Gastrocnemius medialis (tissue), 4 donors: ENCODE measurements around the gene SHROOM4. TPM values are rescaled to one million over a fixed set of nuclear protein-coding genes. Genes with fewer than 3 reads are reported as not detected.

Experiments
- ATAC-seq, 2 donors: fragments of 150-250 bp; one replicate each; pipeline ENCODE4 v1.9.1; 2016
- DNase-seq, 2 donors: peaks; one replicate each; pipeline ENCODE4 v3.0.0-alpha.2; 2019
- H3K27ac ChIP-seq, 4 donors: fragments of 200-600 bp; sonication (generic); 1 replicate in 1 of 4; 2 replicates in 3 of 4; pipeline ENCODE4 v1.5.1; 2016 to 2018; ENCODE audit warnings: mild to moderate bottlenecking in 2 of 4, moderate library complexity in 1 of 4
- H3K27me3 ChIP-seq, 3 donors: fragments of 200-600 bp; sonication (generic) in 2 of 3; 1 replicate in 1 of 3; 2 replicates in 2 of 3; pipeline versions ENCODE4 v1.5.1 to v1.6.0; 2016 to 2019; ENCODE audit warnings: mild to moderate bottlenecking in 1 of 3, moderate library complexity in 1 of 3
- H3K36me3 ChIP-seq, 2 donors: fragments of 200-600 bp; sonication (generic) in 1 of 2; one replicate each; pipeline ENCODE4 v1.5.1; 2017 to 2018
- H3K4me1 ChIP-seq, 2 donors: fragments of 200-600 bp; sonication (generic) in 1 of 2; one replicate each; pipeline ENCODE4 v1.5.1; 2016 to 2017; ENCODE audit warnings: mild to moderate bottlenecking in 2 of 2
- H3K4me3 ChIP-seq, 4 donors: fragments of 200-600 bp; sonication (generic) in 3 of 4; 1 replicate in 1 of 4; 2 replicates in 3 of 4; pipeline ENCODE4 v1.5.1; 2016 to 2019; ENCODE audit warnings: mild to moderate bottlenecking in 2 of 4
- H3K9me3 ChIP-seq, 3 donors: fragments of 200-600 bp; sonication (generic) in 2 of 3; 1 replicate in 1 of 3; 2 replicates in 2 of 3; pipeline ENCODE4 v1.5.1; 2016 to 2019
- POLR2A ChIP-seq, 2 donors: fragments of 450-650 bp; IDR thresholded peaks; one replicate each; pipeline ENCODE4 v1.6.1; 2017; ENCODE audit warnings: antibody characterized with exemption in 2 of 2, mild to moderate bottlenecking in 2 of 2, moderate library complexity in 2 of 2
- in situ Hi-C, 4 donors: fragments of 200-750 bp; cut with MboI; loops; one replicate each; pipeline versions ENCODE4 v1.15.0 to v1.8.0; 2017; ENCODE audit warnings: low sequenced_read_pairs in 4 of 4
- intact Hi-C: fragments of 100-400 bp; cut with DNase I; formaldehyde crosslinking; loops from one replicate; pipeline ENCODE4 v1.15.1; 2023; ENCODE audit warnings: low total_unique reads
- total RNA-seq, 4 donors: library from RNA; depleted of rRNA; stranded (reverse); fragments of >200 nt; gene quantifications; one replicate each; pipeline versions ENCODE4 v1.1.0 to v1.2.3, GENCODE V29; 2016
- TF ChIP-seq, protein P1 (sequence below), 5 experiments: fragments of 450-650 bp in 3 of 5; fragments of 200-600 bp in 2 of 5; sonication (generic) in 2 of 5; IDR thresholded peaks in 4 of 5; conservative IDR thresholded peaks in 1 of 5; 1 replicate in 4 of 5; 2 replicates in 1 of 5; pipeline ENCODE4 v1.5.1; 2016 to 2019; ENCODE audit warnings: antibody characterized with exemption in 5 of 5, mild to moderate bottlenecking in 3 of 5, moderate library complexity in 3 of 5

Gene SHROOM4
- total RNA-seq, 4 donors from 2014 or later = 3.8 to 6.1 (median 4.5) TPM

DNA sequence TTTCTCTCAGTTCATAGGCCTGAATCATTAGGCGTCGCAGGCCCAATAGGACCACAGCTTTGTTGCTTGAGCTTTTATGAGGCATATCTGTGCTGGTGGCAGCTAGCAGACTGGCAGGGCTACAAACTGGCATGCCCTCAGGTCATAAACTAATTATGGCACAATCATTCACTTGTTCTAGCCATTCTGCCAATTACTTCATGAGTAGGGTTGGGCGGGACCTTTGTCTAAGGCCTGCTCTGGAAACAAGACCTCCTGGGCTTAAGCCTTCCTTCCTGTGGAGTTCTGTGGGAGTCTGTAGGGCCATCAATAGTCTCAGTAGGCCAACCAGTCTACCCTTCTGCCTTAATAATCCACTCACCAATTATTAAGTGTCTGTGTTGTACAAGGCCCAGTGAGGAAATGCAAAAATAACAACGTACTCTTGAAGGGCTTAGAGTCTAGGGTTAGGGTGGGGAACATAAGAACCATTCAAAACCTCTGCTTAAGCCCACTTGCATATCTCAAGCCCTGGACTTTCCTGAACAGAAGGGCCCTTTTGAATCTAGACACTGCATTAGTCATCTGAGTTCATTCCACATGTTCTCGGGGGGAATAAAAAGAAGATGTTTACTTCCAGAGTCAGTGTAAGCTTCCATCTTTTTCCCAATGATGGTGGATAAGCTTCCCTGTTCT lies 44.5 kb downstream of the SHROOM4 start:
- DNase-seq (no peak), ATAC-seq (no peak)
- Histone ChIP-seq H3K4me1 (no peaks in the 10 kb centered on the region), H3K27ac (no peak overlapping the region), H3K4me3 (no peak overlapping the region), H3K9me3 (no peaks in the 10 kb centered on the region), H3K27me3 (peaks cover 0 to 5% (median 3%) of the 10 kb centered on the region in 3 donors), H3K36me3 (no peaks in the 10 kb centered on the region)
- in situ Hi-C loops (loop anchor here in 1 of 4 donors (10.0 kb wide), 1 partner anchor 55 kb away; no protein-coding TSS in a partner anchor), intact Hi-C loops (no loop called here)
- no peak for TF ChIP-seq POLR2A (IDR thresholded peaks at IDR 0.05)
- TF ChIP-seq, protein P1, sequence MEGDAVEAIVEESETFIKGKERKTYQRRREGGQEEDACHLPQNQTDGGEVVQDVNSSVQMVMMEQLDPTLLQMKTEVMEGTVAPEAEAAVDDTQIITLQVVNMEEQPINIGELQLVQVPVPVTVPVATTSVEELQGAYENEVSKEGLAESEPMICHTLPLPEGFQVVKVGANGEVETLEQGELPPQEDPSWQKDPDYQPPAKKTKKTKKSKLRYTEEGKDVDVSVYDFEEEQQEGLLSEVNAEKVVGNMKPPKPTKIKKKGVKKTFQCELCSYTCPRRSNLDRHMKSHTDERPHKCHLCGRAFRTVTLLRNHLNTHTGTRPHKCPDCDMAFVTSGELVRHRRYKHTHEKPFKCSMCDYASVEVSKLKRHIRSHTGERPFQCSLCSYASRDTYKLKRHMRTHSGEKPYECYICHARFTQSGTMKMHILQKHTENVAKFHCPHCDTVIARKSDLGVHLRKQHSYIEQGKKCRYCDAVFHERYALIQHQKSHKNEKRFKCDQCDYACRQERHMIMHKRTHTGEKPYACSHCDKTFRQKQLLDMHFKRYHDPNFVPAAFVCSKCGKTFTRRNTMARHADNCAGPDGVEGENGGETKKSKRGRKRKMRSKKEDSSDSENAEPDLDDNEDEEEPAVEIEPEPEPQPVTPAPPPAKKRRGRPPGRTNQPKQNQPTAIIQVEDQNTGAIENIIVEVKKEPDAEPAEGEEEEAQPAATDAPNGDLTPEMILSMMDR (IDR thresholded peaks at IDR 0.05 in 4 of 5, conservative IDR thresholded peaks at IDR 0.05 in 1 of 5) = no peak

DNA sequence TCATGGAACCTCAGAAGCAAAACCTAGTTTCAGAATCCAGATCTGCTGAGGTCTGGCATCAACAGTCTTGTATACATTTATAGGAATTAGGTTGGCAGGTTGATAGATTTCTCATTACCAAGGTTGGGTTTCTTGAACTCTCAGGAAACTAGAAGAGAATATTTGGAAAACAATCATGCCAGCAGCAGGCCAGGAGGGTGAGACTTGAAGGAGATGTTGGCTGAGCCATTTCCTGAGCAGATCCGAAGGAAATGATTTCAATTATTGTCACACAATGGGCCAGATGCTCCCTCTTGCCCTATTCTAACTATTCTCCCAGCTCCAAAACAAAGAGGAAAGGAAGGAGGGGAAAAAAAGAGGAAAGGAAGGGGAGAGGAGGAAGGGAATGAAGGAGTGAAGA lies 45.2 kb downstream of the SHROOM4 start:
- Histone ChIP-seq H3K4me1 (no peaks in the 10 kb centered on the region), H3K9me3 (no peaks in the 10 kb centered on the region), H3K27me3 (peaks cover 0 to 5% (median 3%) of the 10 kb centered on the region in 3 donors), H3K36me3 (no peaks in the 10 kb centered on the region), H3K27ac (no peak overlapping the region), H3K4me3 (no peak overlapping the region)
- TF ChIP-seq POLR2A (IDR thresholded peaks at IDR 0.05) = no peak
- TF ChIP-seq, protein P1 (IDR thresholded peaks at IDR 0.05 in 4 of 5, conservative IDR thresholded peaks at IDR 0.05 in 1 of 5) = no peak
- intact Hi-C loops = no loop called here
- in situ Hi-C loops = no loop called here
- DNase-seq (no peak), ATAC-seq (no peak)

DNA sequence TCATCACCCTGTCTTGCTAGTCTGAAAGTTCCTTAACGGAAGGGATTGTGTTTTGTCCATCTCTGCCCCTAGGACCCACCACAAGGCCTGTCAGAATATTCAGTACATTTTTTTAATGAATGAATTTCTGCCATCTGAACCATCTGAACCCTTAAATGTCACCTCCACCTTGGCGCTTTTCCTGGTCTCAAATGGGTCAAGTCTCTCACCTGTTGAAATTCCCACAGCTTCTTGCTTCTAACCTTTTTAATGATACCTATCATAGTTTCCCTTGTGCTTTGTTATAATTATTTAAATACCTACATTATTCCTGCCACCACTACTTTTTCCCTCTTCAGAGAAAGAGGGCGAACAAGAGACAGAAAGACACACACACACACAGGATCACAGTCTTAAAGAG lies 48.0 kb downstream of the SHROOM4 start:
- intact Hi-C loops = no loop called here
- TF ChIP-seq, protein P1 (IDR thresholded peaks at IDR 0.05 in 4 of 5, conservative IDR thresholded peaks at IDR 0.05 in 1 of 5) = no peak
- TF ChIP-seq POLR2A (IDR thresholded peaks at IDR 0.05) = no peak
- Histone ChIP-seq H3K4me1 (no peaks in the 10 kb centered on the region), H3K9me3 (no peaks in the 10 kb centered on the region), H3K27ac (no peak overlapping the region), H3K4me3 (no peak overlapping the region), H3K36me3 (no peaks in the 10 kb centered on the region), H3K27me3 (peaks cover 0 to 5% (median 3%) of the 10 kb centered on the region in 3 donors)
- in situ Hi-C loops = no loop called here
- ATAC-seq (no peak), DNase-seq (no peak)

- ATAC-seq (no peak), DNase-seq (no peak)
- in situ Hi-C loops = no loop called here
- intact Hi-C loops = no loop called here
- no peak overlapping the region for H3K27ac ChIP-seq
- no peaks in the 10 kb centered on the region for H3K4me1 ChIP-seq
- H3K4me3 ChIP-seq = no peak overlapping the region
- no peaks in the 10 kb centered on the region for H3K36me3 ChIP-seq
- peaks cover 0 to 3% (median 0%) of the 10 kb centered on the region in 3 donors for H3K27me3 ChIP-seq
- TF ChIP-seq, protein P1 (IDR thresholded peaks at IDR 0.05 in 4 of 5, conservative IDR thresholded peaks at IDR 0.05 in 1 of 5) = no peak
- TF ChIP-seq POLR2A (IDR thresholded peaks at IDR 0.05) = no peak
- H3K9me3 ChIP-seq = no peaks in the 10 kb centered on the region
Observed at GRCh38 chrX:50762578-50762977, 51.4 kb downstream of the SHROOM4 start.
